HG03095 (cell line): ENCODE results near the gene WDR7.

Experiments
- ATAC-seq: cut with Tn5 transposase; IDR thresholded peaks from one replicate; pipeline ENCODE4 v1.9.1; 2021; ENCODE audit warnings: moderate library complexity; ENCODE audit not compliant: unreplicated experiment

WDR7 gene

DNA sequence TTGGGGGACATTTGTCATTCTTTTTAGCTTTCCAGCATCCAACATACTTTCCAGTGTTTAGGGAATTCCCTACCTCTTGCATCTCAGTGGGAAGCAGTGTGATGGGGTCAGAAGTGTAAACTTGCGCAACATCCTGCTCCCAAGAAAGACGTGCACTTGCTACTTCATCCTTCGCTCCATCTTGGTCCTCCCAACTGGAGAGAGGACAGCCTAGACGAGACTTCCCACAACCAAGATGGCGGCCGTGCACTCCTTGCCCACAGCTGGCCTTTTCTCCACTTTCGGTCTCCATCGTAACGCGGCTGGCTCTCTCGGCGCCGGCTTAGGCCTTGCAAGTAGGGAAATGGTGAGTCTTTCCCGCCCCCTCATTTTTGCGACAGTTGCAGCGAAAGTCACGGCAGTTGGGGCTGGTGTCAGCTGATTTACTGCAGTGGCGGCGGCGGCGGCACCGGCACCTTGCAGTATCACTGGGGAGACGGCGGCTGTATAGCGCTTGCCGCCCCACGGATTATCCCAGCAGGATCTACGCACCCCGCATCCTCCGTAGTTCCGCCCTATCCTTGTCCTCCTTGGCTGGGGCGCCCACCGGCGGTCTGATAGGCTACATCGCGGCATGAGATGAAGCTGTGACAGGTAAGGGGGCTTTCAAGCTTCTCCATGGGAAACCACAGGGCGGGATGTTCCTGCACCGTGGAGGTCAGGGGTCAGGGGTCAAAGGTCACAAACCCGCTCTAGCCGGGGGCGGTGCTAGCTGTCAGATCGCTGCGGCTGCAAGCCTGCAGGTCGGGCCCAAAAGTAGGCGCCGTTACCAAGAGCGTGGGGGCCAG lies at the start of gene WDR7:
TSS of gene WDR7 (plus strand) at position 416 of the 827 bp plus-strand sequence. CDS start 21,157 bp downstream, outside the sequence.
- ATAC-seq: peak; percentile 96

GRCh38 chr18:56606618-56607017 lies 44.5 kb upstream of the WDR7 start:
- no peak for ATAC-seq

DNA sequence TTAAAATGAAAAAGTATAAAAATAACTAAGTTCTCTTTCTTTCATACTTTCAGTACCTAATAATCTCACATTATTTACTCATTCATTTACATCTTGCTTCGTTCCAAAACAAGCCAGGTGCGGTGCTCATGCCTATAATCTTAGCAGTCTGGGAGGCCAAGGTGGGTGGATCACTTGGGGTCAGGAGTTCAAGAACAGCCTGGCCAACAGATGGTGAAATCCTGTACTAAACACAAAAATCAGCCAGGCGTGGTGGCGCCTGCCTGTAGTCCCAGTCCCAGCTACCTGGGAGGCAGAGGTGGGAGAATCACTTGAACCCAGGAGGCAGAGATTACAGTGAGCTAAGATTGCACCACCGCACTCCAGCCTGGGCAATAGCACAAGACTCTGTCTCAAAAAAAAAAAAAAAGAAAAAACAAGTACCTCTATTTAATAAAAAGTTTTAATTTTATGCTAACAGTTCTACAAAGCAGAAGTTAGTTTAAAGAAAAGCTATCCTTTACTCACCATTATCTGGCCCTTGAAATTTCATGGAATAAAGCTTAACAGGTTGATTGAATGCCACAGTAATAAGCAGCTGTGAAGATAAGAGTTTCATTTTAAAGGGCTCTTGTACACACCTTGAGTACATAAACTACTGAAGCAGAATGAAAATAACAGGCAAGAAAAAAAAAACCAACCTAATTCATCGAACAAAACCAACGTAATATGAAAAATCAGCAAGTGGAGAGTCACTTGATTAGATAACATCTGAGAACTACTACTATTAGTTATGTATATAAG lies 35.2 kb upstream of the WDR7 start:
- no peak for ATAC-seq

DNA sequence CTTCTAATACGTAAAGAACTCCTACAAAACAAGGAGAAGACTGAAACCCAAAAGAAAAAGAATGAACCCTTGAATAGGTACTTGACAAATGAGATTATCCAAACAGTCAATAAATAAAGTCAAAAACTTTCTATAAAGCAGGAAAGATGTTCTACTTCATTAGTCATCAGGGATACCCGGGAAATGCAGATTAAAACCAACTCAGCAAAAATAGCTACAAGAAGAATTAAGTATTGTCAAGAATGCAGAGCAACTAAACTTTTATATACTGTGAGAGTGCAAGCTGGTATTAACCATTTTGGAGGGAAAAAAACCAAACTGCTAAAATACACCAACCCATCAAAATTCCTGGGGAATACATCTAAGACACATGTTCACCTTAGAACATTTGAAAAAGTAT lies 23.2 kb upstream of the WDR7 start:
- no peak for ATAC-seq

GRCh38 chr18:56632070-56633022 lies 18.8 kb upstream of the WDR7 start:
- ATAC-seq: no peak

GRCh38 chr18:56635007-56635406 lies 16.2 kb upstream of the WDR7 start:
- ATAC-seq: no peak

DNA sequence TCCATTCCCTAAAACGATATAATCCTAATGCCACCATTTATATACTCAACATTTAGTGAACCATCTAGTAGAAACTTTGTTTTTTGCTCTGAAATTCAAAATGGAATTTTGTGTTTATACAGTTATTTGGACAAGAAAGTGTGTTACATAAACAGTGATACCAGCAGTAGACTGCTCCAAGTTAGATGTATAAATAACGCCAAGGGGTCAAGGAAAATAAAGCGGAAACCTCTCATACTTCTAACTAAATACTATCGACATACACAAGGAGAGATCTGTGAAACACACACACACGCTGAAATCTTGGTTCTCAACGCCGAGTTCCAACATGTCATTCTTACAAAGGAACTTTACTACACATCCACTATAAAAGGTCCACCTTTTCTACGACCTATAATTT lies 14.0 kb upstream of the WDR7 start:
- ATAC-seq: no peak

GRCh38 chr18:56637711-56638231 lies 13.4 kb upstream of the WDR7 start:
- ATAC-seq: peak; percentile 14

- ATAC-seq: peak; percentile 95
Measured at GRCh38 chr18:56638232-56639103, 12.7 kb upstream of the WDR7 start, which contains the start of gene TXNL1. TSS of gene TXNL1 (minus strand) at chr18:56638592. CDS start at chr18:56638440, 152 bp downstream.

DNA sequence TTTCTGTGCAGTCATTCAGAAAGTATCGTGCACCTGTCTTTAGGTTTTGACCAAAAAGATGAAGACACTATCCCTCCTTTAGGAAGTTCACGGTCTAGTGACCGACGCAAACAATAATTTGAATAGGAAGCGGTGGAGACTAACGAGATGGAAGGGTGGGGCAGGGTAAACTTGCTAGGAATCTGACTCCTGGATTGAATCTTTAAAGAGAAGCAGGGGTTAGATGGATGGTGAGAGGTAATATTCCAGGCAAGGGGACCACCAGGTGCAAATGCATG lies 12.1 kb upstream of the WDR7 start:
- ATAC-seq: peak; percentile 8

- no peak for ATAC-seq
Measured at GRCh38 chr18:56639571-56639970, 11.6 kb upstream of the WDR7 start.

- ATAC-seq: no peak
Measured at GRCh38 chr18:56641714-56642337, 9.3 kb upstream of the WDR7 start.

DNA sequence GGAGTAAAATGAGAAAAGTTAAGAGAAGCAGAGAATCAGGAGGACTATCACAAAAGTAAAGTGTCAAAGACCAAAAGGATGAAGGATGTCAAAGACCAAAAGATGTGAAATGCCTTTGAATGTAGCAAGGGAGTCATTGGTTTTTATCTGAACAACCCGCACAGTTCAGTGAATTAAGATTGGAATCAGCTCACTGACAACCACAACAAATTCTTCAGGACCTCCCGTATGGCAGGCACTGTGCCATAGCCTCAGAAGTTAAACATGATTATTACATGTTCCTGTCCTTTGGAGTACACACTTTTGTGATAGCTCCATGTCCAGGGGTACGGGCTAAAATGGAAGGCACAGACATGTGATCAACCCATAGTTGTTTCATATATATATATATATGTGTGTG lies 7.8 kb upstream of the WDR7 start:
- no peak for ATAC-seq

- ATAC-seq: no peak
Measured at GRCh38 chr18:56645415-56646016, 5.6 kb upstream of the WDR7 start.

- no peak for ATAC-seq
Measured at GRCh38 chr18:56647071-56647470, 4.1 kb upstream of the WDR7 start.

GRCh38 chr18:56647951-56648893 lies 2.9 kb upstream of the WDR7 start:
- no peak for ATAC-seq

- ATAC-seq: no peak
Measured at GRCh38 chr18:56649996-56650395, 1.2 kb upstream of the WDR7 start.

DNA sequence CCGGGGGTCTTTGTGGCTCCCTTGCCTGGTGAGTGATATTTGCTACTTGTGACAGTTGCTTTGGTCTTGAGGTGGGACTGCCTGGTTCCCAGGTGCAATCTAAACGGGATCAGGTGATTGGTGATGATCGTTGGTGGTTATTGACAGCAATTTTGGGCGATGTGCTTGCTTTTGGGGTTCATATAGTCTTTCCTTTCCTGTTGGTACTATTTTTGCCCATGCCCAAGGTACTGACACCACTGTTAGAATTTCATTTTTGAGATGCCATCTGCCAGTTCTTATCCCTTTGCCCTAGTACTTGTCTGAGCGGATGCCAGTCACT lies 573 bp downstream of the WDR7 start:
- ATAC-seq: no peak
